Epithelial cell of esophagus (primary cell): ENCODE results near the gene CLDN14.

Experiments
- DNase-seq: peaks from one replicate; pipeline ENCODE4 v3.0.0; 2010; ENCODE audit warnings: low read depth
- H3K4me3 ChIP-seq: 2 replicates; pipeline ENCODE4 v1.5.1; 2011; ENCODE audit warnings: mild to moderate bottlenecking, low read length, control low read depth
- CTCF ChIP-seq: IDR thresholded peaks from 2 replicates; pipeline ENCODE4 v1.5.1; 2011; ENCODE audit warnings: low read depth, mild to moderate bottlenecking, low read length, control low read depth, inconsistent platforms; ENCODE audit not compliant: insufficient read depth; ENCODE audit errors: missing control alignments

Gene CLDN14

GRCh38 chr21:36487641-36488307, 7.9 kb upstream of the CLDN14 start:
- H3K4me3 ChIP-seq = no peak overlapping the region
- TF ChIP-seq CTCF = peak; percentile 9
- DNase-seq = peak; percentile 95

- TF ChIP-seq CTCF = no peak
- no peak overlapping the region for H3K4me3 ChIP-seq
These were observed 6.3 kb upstream of the CLDN14 start for GRCh38 chr21:36486246-36486645.

GRCh38 chr21:36485476-36485875, 5.6 kb upstream of the CLDN14 start:
- H3K4me3 ChIP-seq = no peak overlapping the region
- DNase-seq = no peak
- no peak for TF ChIP-seq CTCF

More at GRCh38 chr21:36486246-36486645, 6.3 kb upstream of the CLDN14 start:
- no peak for DNase-seq

- H3K4me3 ChIP-seq = no peak overlapping the region
- no peak for TF ChIP-seq CTCF
- DNase-seq = no peak
These were observed 3.2 kb upstream of the CLDN14 start for GRCh38 chr21:36483095-36483494.

GRCh38 chr21:36482673-36483072, 2.8 kb upstream of the CLDN14 start:
- H3K4me3 ChIP-seq = no peak overlapping the region
- TF ChIP-seq CTCF = no peak
- no peak for DNase-seq

GRCh38 chr21:36482181-36482580, 2.3 kb upstream of the CLDN14 start:
- no peak overlapping the region for H3K4me3 ChIP-seq
- TF ChIP-seq CTCF = no peak
- DNase-seq = no peak

GRCh38 chr21:36481639-36482038, 1.7 kb upstream of the CLDN14 start:
- DNase-seq = no peak
- TF ChIP-seq CTCF = no peak
- no peak overlapping the region for H3K4me3 ChIP-seq
